DOHH2 (cell line): ENCODE results near the gene NFATC3.

Experiments used
- CTCF ChIP-seq: fragments of 200-600 bp; sonication (generic); IDR thresholded peaks from one replicate; pipeline ENCODE4 v1.5.1; 2014; ENCODE audit warnings: antibody characterized with exemption, mild to moderate bottlenecking, low read depth, low read length; ENCODE audit not compliant: poor library complexity, severe bottlenecking
- EZH2phosphoT487 ChIP-seq: fragments of 200-600 bp; sonication (generic); IDR thresholded peaks from 2 replicates; pipeline ENCODE4 v1.6.1; 2017; ENCODE audit warnings: borderline replicate concordance, mild to moderate bottlenecking, antibody characterized with exemption, low read length, moderate library complexity, mixed read lengths

DNA sequence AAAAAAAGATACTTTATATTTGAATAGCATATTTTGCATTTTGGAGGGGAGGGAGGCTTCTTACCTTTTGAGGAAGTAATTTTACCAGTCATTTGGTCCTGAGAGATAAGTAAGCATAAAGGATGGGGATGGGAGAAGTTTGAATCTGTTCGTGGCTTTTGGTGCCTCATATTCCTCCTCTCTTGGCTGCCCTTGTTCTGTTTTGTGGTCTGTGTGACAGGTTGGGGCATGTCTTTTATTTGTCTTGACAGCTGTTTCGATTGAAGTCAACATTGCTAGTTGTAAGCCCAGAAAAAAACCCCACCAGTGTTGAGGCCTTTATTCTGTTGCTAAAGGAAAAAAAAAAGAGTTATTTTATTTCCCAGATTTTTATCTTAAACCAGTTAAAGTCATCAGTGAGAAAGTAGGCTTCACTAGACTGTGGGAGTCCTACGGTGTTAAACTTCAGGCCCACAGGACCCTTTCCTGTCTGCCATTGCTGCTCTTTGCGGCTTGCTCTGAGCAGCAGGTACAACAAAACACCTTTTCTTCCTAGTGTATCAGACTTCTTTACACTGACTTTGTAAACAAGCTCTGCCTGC is 190.5 kb downstream of the NFATC3 start:
- TF ChIP-seq CTCF (no peak), EZH2phosphoT487 (no peak)
